SJCRH30 (cell line): ENCODE measurements around the gene RNPS1. TPM values are rescaled to one million over a fixed set of nuclear protein-coding genes. Genes with fewer than 3 reads are reported as not detected.
"Not testable (repeated sequence)": the region's sequence is repeated elsewhere in the genome, so short reads cannot be mapped to it uniquely, and the experiment has no call there.

Source experiments
- DNase-seq, 2 experiments: peaks; one replicate each; pipeline ENCODE4 v3.0.0-alpha.2; 2015 to 2020
- H3K27ac ChIP-seq: fragments of 250-450 bp; sonication (Bioruptor Pico); 2 replicates; pipeline ENCODE4 v1.5.1; 2020; ENCODE audit warnings: mild to moderate bottlenecking, moderate library complexity
- H3K27me3 ChIP-seq: fragments of 250-450 bp; sonication (Bioruptor Pico); 2 replicates; pipeline ENCODE4 v1.5.1; 2020; ENCODE audit warnings: mild to moderate bottlenecking, moderate library complexity
- H3K36me3 ChIP-seq: fragments of 250-450 bp; sonication (Bioruptor Pico); 2 replicates; pipeline ENCODE4 v1.5.1; 2020; ENCODE audit warnings: mild to moderate bottlenecking, moderate library complexity
- H3K4me1 ChIP-seq: fragments of 250-450 bp; sonication (Bioruptor Pico); 2 replicates; pipeline ENCODE4 v1.5.1; 2020; ENCODE audit warnings: mild to moderate bottlenecking, moderate library complexity
- H3K4me3 ChIP-seq: fragments of 250-450 bp; sonication (Bioruptor Pico); 2 replicates; pipeline ENCODE4 v1.5.1; 2020; ENCODE audit warnings: mild to moderate bottlenecking, moderate library complexity
- H3K9me3 ChIP-seq: fragments of 250-450 bp; sonication (Bioruptor Pico); replicated peaks from 2 replicates; pipeline ENCODE4 v1.5.1; 2020; ENCODE audit warnings: mild to moderate bottlenecking, moderate library complexity
- total RNA-seq: library from RNA; depleted of rRNA; stranded (reverse); fragments of >200 nt; shearing (Covaris generic); gene quantifications from 2 replicates; pipeline ENCODE4 v1.2.3, GENCODE V29; 2014

Gene RNPS1
- total RNA-seq, 1 experiment from 2014 or later: 310 TPM

- Histone ChIP-seq H3K4me1 (no peaks in the 10 kb centered on the region), H3K4me3 (no peak overlapping the region), H3K27me3 (peaks cover 5% of the 10 kb centered on the region; the same call in 1 of the 2 replicates), H3K36me3 (no peaks in the 10 kb centered on the region), H3K9me3 (no peaks in the 10 kb centered on the region), H3K27ac (no peak overlapping the region)
- no peak for DNase-seq
Observed at GRCh38 chr16:2276368-2277195, 8.7 kb upstream of the RNPS1 start.

DNA sequence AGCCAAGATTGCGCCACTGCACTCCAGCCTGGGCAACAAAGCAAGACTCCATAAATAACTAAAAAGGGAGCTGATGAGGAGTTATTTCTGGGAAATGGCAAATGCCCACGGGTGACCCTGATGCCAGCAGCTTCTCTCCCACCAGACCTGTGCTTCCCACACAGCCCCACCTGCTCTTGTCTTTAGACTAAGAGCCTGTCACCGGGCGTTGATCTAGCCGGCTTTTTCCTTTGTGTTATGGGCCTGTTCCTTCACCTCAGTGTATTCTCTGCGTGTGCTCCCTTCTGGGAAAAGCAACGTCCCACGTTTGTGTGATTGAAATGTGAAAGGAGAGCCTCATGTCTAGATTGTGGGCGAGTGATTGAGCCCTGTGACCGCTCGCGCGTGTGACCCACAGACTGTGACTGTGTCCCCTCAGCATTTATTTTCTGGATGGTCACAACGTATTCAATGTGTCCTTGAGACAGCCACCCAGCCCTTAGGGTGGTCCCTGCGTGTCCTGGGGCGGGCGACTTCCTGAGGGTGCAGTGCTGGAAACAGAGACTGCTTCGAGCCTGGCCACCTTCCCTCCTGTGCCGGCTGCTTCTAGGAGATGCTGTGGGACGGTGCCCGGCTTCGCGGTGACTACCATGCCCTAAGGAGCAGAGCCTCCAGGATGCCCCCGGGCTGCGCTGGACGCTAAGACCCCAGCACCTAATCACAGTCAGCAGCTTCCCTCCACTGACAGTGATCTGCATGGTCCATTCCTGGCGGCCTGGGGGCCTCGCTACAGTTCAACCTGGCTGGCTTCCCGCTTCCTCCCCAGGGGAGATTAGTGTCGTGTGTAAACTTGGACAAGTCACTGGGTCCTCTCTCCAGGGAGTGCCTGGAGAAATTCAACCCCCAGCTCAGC, 7.8 kb upstream of the RNPS1 start:
- DNase-seq: no peak

GRCh38 chr16:2273931-2274330, 6.0 kb upstream of the RNPS1 start:
- H3K9me3 ChIP-seq: no peaks in the 10 kb centered on the region
- no peak overlapping the region for H3K27ac ChIP-seq
- no peaks in the 10 kb centered on the region for H3K36me3 ChIP-seq
- H3K27me3 ChIP-seq: no peaks in the 10 kb centered on the region
- no peak overlapping the region for H3K4me3 ChIP-seq
- no peak for DNase-seq
- H3K4me1 ChIP-seq: peaks cover 4% of the 10 kb centered on the region; the same call in 1 of the 2 replicates

More for the DNA sequence above, 7.8 kb upstream of the RNPS1 start:
- H3K4me1 ChIP-seq: no peaks in the 10 kb centered on the region
- H3K27me3 ChIP-seq: no peaks in the 10 kb centered on the region; the same call in 1 of the 2 replicates
- no peak overlapping the region for H3K4me3 ChIP-seq
- H3K36me3 ChIP-seq: no peaks in the 10 kb centered on the region
- no peaks in the 10 kb centered on the region for H3K9me3 ChIP-seq
- H3K27ac ChIP-seq: no peak overlapping the region

DNA sequence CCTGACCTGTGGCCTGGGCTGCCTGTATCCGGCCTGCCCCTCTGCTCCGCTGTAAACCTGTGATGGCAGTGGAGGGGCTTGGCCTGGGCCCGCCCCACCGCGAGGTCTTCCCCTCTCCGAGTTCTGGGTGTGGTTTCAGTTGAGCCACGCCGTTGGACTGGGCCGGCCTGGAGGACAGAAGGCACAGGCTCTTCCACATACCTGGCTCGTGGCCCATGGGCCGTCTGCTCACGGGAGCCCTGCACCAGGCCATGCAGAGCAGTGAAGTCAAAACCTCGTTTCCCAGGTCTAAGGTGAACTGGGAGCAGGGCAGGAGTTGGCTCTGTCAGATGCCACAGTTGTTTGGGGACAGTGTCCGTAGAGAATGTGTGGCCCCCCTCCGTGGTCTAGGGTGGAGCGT, 5.6 kb upstream of the RNPS1 start:
- no peak for DNase-seq
- H3K27ac ChIP-seq: no peak overlapping the region
- H3K9me3 ChIP-seq: no peaks in the 10 kb centered on the region
- no peaks in the 10 kb centered on the region for H3K36me3 ChIP-seq
- H3K27me3 ChIP-seq: no peaks in the 10 kb centered on the region
- H3K4me3 ChIP-seq: no peak overlapping the region
- peaks cover 4% of the 10 kb centered on the region; the same call in 1 of the 2 replicates for H3K4me1 ChIP-seq

GRCh38 chr16:2271848-2272461, 4.0 kb upstream of the RNPS1 start:
- no peak overlapping the region for H3K27ac ChIP-seq
- H3K27me3 ChIP-seq: no peaks in the 10 kb centered on the region
- no peaks in the 10 kb centered on the region for H3K9me3 ChIP-seq
- no peak for DNase-seq
- H3K4me1 ChIP-seq: peaks cover 4% of the 10 kb centered on the region; the same call in 1 of the 2 replicates
- no peak overlapping the region for H3K4me3 ChIP-seq
- H3K36me3 ChIP-seq: no peaks in the 10 kb centered on the region

DNA sequence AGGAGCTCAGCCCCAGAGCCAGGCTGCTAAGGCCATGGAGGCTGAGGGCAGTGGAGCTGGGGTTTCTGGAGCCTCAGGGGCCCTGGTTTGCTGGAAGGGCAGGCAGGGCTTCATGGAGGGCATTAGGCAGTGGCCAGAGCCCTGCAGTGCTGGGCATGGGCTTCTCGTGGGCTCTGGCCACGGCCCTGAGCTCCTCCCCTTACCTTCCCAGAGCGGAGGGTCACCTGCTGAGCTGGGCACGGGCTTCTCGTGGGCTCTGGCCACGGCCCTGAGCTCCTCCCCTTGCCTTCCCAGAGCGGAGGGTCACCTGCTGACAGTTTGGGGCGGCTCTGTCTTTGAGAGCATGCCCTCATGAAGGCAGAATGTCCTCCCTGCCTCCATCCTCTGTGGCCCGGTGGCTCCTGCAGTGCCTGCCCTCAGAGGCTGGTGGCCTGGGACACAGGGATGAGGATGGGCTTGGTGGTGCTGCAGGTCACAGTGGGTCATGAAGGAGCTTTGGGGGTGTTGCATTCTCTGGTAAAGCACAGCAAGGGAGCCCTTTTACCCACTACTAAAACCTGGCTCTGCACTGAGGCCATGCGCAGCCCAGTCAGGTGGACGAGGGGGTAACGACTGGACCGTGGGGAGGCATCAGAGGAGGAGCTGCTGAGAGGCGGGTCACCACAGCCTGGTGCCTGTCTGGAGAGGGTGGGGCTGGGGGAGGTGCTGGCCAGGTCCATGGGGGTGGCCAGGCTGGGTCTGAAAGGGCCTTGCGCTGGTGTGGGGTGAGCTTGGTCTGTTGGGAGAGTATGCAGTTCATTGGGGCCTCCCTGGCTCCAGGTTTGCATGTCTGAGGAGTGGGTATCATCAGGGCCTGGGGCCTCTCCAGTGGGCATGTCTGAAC, 2.9 kb upstream of the RNPS1 start:
- Histone ChIP-seq H3K27me3 (no peaks in the 10 kb centered on the region), H3K9me3 (no peaks in the 10 kb centered on the region), H3K27ac (no peak overlapping the region), H3K4me3 (no peak overlapping the region), H3K4me1 (peaks cover 6% of the 10 kb centered on the region; the same call in 1 of the 2 replicates), H3K36me3 (peaks cover 2% of the 10 kb centered on the region; the same call in 1 of the 2 replicates)
- no peak for DNase-seq

GRCh38 chr16:2270070-2270462, 2.1 kb upstream of the RNPS1 start:
- no peak for DNase-seq
- Histone ChIP-seq H3K9me3 (no peaks in the 10 kb centered on the region), H3K36me3 (peaks cover 8% of the 10 kb centered on the region; the same call in 1 of the 2 replicates), H3K27me3 (no peaks in the 10 kb centered on the region), H3K4me1 (peaks cover 7% of the 10 kb centered on the region; the same call in 1 of the 2 replicates), H3K27ac (no peak overlapping the region), H3K4me3 (no peak overlapping the region)

DNA sequence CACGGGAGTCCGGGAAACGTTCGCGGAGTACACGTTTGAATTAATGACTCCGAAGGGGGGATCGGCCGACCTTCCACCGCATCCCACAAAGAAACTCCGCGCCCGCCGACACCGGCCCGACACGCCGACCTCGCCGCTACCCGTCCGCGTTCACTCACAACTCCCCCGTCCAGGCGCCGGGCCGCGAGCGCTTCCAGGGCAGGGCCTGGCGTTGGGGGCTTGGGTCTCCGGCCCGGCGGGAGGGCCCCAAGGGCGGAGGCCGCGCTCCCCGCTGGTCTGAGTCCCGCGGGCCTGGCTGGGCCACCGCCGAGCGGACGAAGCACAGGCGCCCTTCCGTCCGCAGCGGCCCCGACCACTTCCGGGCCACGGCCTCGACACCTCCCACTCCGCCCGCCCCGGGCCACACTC, 417 bp downstream of the RNPS1 start:
- H3K27ac ChIP-seq: peak overlapping the region; percentile 97
- peak overlapping the region; percentile 80 for H3K4me3 ChIP-seq
- not testable (repeated sequence) for H3K27me3 ChIP-seq, H3K9me3 ChIP-seq, DNase-seq, H3K4me1 ChIP-seq
- peaks cover 32% of the 10 kb centered on the region for H3K36me3 ChIP-seq

GRCh38 chr16:2266887-2267286, 1.0 kb downstream of the RNPS1 start:
- H3K4me1 ChIP-seq, H3K9me3 ChIP-seq, H3K27me3 ChIP-seq, DNase-seq: not testable (repeated sequence)
- Histone ChIP-seq H3K36me3 (peaks cover 38% of the 10 kb centered on the region), H3K4me3 (peak overlapping the region; percentile 80), H3K27ac (peak overlapping the region; percentile 97; the same call in 1 of the 2 replicates)

- not testable (repeated sequence) for H3K9me3 ChIP-seq
- H3K36me3 ChIP-seq: peaks cover 75% of the 10 kb centered on the region
Observed at GRCh38 chr16:2263026-2263425, 4.9 kb downstream of the RNPS1 start.

DNA sequence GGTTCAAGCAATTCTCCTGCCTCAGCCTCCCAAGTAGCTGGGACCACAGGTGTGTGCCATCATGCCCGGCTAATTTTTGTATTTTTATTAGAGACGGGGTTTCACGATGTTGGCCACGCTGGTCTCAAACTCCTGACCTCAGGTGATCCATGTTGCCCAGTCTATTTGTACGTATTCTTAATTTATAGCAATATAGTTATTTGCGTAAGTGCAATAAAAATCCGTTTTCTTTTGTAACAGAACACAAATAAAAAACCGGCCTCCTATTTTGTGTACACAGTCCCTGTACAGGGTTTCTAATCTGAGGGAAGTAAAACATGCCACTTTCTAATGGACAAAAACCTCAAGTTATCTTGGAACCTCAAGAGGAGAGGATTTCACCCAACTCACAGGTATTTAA, 7.7 kb downstream of the RNPS1 start:
- Histone ChIP-seq H3K27me3 (no peaks in the 10 kb centered on the region), H3K9me3 (no peaks in the 10 kb centered on the region), H3K27ac (no peak overlapping the region), H3K4me1 (no peaks in the 10 kb centered on the region), H3K4me3 (no peak overlapping the region), H3K36me3 (peaks cover 96% of the 10 kb centered on the region)
- no peak for DNase-seq

More at GRCh38 chr16:2263026-2263425, 4.9 kb downstream of the RNPS1 start:
- not testable (repeated sequence) for H3K4me1 ChIP-seq, H3K4me3 ChIP-seq, H3K27me3 ChIP-seq, H3K27ac ChIP-seq, DNase-seq

- H3K4me1 ChIP-seq, H3K9me3 ChIP-seq, H3K4me3 ChIP-seq, DNase-seq, H3K27ac ChIP-seq, H3K27me3 ChIP-seq: not testable (repeated sequence)
- H3K36me3 ChIP-seq: peaks cover 94% of the 10 kb centered on the region
Observed at GRCh38 chr16:2258530-2258929, 9.4 kb downstream of the RNPS1 start.

DNA sequence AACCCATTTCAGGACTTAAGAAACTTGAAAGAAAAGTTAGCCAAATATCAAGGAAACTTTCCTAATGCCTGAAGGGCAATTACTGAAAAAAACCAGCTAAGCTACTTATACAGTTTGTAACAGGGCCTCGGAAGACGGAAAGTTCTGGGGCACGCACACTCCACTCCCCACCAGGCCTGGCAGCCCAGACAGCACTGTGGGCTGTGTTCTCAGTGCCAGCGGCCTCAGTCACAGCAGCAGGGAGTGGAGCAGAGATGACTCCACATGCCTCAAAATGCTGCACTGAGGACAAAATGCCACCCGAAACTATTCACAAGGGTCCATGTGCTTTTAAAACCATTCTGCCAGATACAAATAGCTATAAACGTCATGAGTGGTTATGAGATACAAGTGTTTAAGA, 10.2 kb downstream of the RNPS1 start:
- Histone ChIP-seq H3K36me3 (peaks cover 89% of the 10 kb centered on the region), H3K9me3 (no peaks in the 10 kb centered on the region), H3K27ac (no peak overlapping the region), H3K4me3 (no peak overlapping the region), H3K4me1 (no peaks in the 10 kb centered on the region), H3K27me3 (no peaks in the 10 kb centered on the region)
- DNase-seq: no peak
